Measurements from ENCODE around the gene GPR17.

The GPR17 gene

GRCh38 chr2:127633556-127634065 is 12.3 kb upstream of the GPR17 start:
- Histone ChIP-seq H3K27me3 (ENCODE audit: low read depth, low read length) (no peaks in the 10 kb centered on the region), H3K9me3 (ENCODE audit: control insufficient read depth in 1 of 2, low read length in 2 of 2) (no peaks in the 10 kb centered on the region), H3K36me3 (ENCODE audit: control insufficient read depth in 1 of 2, insufficient read depth in 2 of 2, low read length in 2 of 2) (peaks cover 0 to 2% of the 10 kb centered on the region in 2 donors), H3K27ac (ENCODE audit: low read length) (no peak overlapping the region), H3K4me3 (ENCODE audit: low read depth in 1 of 2, low read length in 2 of 2) (no peak overlapping the region), H3K4me1 (ENCODE audit: control insufficient read depth in 1 of 2, insufficient read depth in 2 of 2, low read length in 2 of 2) (peaks cover 5 to 55% of the 10 kb centered on the region in 2 donors)

- H3K4me3 ChIP-seq (ENCODE audit: low read depth in 1 of 2, low read length in 2 of 2): no peak overlapping the region
- no peaks in the 10 kb centered on the region for H3K9me3 ChIP-seq (ENCODE audit: control insufficient read depth in 1 of 2, low read length in 2 of 2)
- peaks cover 0 to 7% of the 10 kb centered on the region in 2 donors for H3K36me3 ChIP-seq (ENCODE audit: control insufficient read depth in 1 of 2, insufficient read depth in 2 of 2, low read length in 2 of 2)
- H3K27me3 ChIP-seq (ENCODE audit: low read depth, low read length): no peaks in the 10 kb centered on the region
- H3K4me1 ChIP-seq (ENCODE audit: control insufficient read depth in 1 of 2, insufficient read depth in 2 of 2, low read length in 2 of 2): peaks cover 5 to 59% of the 10 kb centered on the region in 2 donors
- no peak overlapping the region for H3K27ac ChIP-seq (ENCODE audit: low read length)
Observed at GRCh38 chr2:127634066-127634617, 11.8 kb upstream of the GPR17 start.

- no peaks in the 10 kb centered on the region for H3K9me3 ChIP-seq (ENCODE audit: control insufficient read depth in 1 of 2, low read length in 2 of 2)
- H3K4me3 ChIP-seq (ENCODE audit: low read depth in 1 of 2, low read length in 2 of 2): no peak overlapping the region
- H3K36me3 ChIP-seq (ENCODE audit: control insufficient read depth in 1 of 2, insufficient read depth in 2 of 2, low read length in 2 of 2): peaks cover 3 to 14% of the 10 kb centered on the region in 2 donors
- no peak overlapping the region for H3K27ac ChIP-seq (ENCODE audit: low read length)
- no peaks in the 10 kb centered on the region for H3K27me3 ChIP-seq (ENCODE audit: low read depth, low read length)
- H3K4me1 ChIP-seq (ENCODE audit: control insufficient read depth in 1 of 2, insufficient read depth in 2 of 2, low read length in 2 of 2): peaks cover 5 to 59% of the 10 kb centered on the region in 2 donors
Observed at GRCh38 chr2:127634626-127635379, 11.2 kb upstream of the GPR17 start.

GRCh38 chr2:127635380-127636237 is 10.3 kb upstream of the GPR17 start:
- no peaks in the 10 kb centered on the region for H3K27me3 ChIP-seq (ENCODE audit: low read depth, low read length)
- peaks cover 5 to 64% of the 10 kb centered on the region in 2 donors for H3K4me1 ChIP-seq (ENCODE audit: control insufficient read depth in 1 of 2, insufficient read depth in 2 of 2, low read length in 2 of 2)
- no peak overlapping the region for H3K27ac ChIP-seq (ENCODE audit: low read length)
- no peak overlapping the region for H3K4me3 ChIP-seq (ENCODE audit: low read depth in 1 of 2, low read length in 2 of 2)
- H3K36me3 ChIP-seq (ENCODE audit: control insufficient read depth in 1 of 2, insufficient read depth in 2 of 2, low read length in 2 of 2): peaks cover 4 to 20% of the 10 kb centered on the region in 2 donors
- H3K9me3 ChIP-seq (ENCODE audit: control insufficient read depth in 1 of 2, low read length in 2 of 2): no peaks in the 10 kb centered on the region

- Histone ChIP-seq H3K27ac (ENCODE audit: low read length) (no peak overlapping the region), H3K27me3 (ENCODE audit: low read depth, low read length) (no peaks in the 10 kb centered on the region), H3K36me3 (ENCODE audit: control insufficient read depth in 1 of 2, insufficient read depth in 2 of 2, low read length in 2 of 2) (peaks cover 4 to 24% of the 10 kb centered on the region in 2 donors), H3K4me1 (ENCODE audit: control insufficient read depth in 1 of 2, insufficient read depth in 2 of 2, low read length in 2 of 2) (peaks cover 5 to 66% of the 10 kb centered on the region in 2 donors), H3K9me3 (ENCODE audit: control insufficient read depth in 1 of 2, low read length in 2 of 2) (no peaks in the 10 kb centered on the region), H3K4me3 (ENCODE audit: low read depth in 1 of 2, low read length in 2 of 2) (no peak overlapping the region)
Observed at GRCh38 chr2:127636248-127637235, 9.4 kb upstream of the GPR17 start.

GRCh38 chr2:127637236-127637630 is 8.7 kb upstream of the GPR17 start:
- no peak overlapping the region for H3K27ac ChIP-seq (ENCODE audit: low read length)
- H3K36me3 ChIP-seq (ENCODE audit: control insufficient read depth in 1 of 2, insufficient read depth in 2 of 2, low read length in 2 of 2): peaks cover 4 to 24% of the 10 kb centered on the region in 2 donors
- H3K9me3 ChIP-seq (ENCODE audit: control insufficient read depth in 1 of 2, low read length in 2 of 2): no peaks in the 10 kb centered on the region
- no peaks in the 10 kb centered on the region for H3K27me3 ChIP-seq (ENCODE audit: low read depth, low read length)
- H3K4me3 ChIP-seq (ENCODE audit: low read depth in 1 of 2, low read length in 2 of 2): no peak overlapping the region
- peaks cover 5 to 60% of the 10 kb centered on the region in 2 donors for H3K4me1 ChIP-seq (ENCODE audit: control insufficient read depth in 1 of 2, insufficient read depth in 2 of 2, low read length in 2 of 2)

- H3K4me1 ChIP-seq (ENCODE audit: control insufficient read depth in 1 of 2, insufficient read depth in 2 of 2, low read length in 2 of 2): peaks cover 5 to 62% of the 10 kb centered on the region in 2 donors
Observed at GRCh38 chr2:127637725-127638252, 8.2 kb upstream of the GPR17 start.

GRCh38 chr2:127638361-127639110 is 7.4 kb upstream of the GPR17 start:
- H3K27ac ChIP-seq (ENCODE audit: low read length): peak overlapping the region; percentile 56
- H3K27me3 ChIP-seq (ENCODE audit: low read depth, low read length): no peaks in the 10 kb centered on the region
- H3K4me1 ChIP-seq (ENCODE audit: control insufficient read depth in 1 of 2, insufficient read depth in 2 of 2, low read length in 2 of 2): peaks cover 5 to 61% of the 10 kb centered on the region in 2 donors
- H3K9me3 ChIP-seq (ENCODE audit: control insufficient read depth in 1 of 2, low read length in 2 of 2): no peaks in the 10 kb centered on the region
- H3K36me3 ChIP-seq (ENCODE audit: control insufficient read depth in 1 of 2, insufficient read depth in 2 of 2, low read length in 2 of 2): peaks cover 4 to 27% of the 10 kb centered on the region in 2 donors
- no peak overlapping the region for H3K4me3 ChIP-seq (ENCODE audit: low read depth in 1 of 2, low read length in 2 of 2)

More at GRCh38 chr2:127637725-127638252, 8.2 kb upstream of the GPR17 start:
- peak overlapping the region; percentile 56 for H3K27ac ChIP-seq (ENCODE audit: low read length)
- no peak overlapping the region for H3K4me3 ChIP-seq (ENCODE audit: low read depth in 1 of 2, low read length in 2 of 2)
- no peaks in the 10 kb centered on the region for H3K9me3 ChIP-seq (ENCODE audit: control insufficient read depth in 1 of 2, low read length in 2 of 2)
- H3K27me3 ChIP-seq (ENCODE audit: low read depth, low read length): no peaks in the 10 kb centered on the region
- peaks cover 4 to 27% of the 10 kb centered on the region in 2 donors for H3K36me3 ChIP-seq (ENCODE audit: control insufficient read depth in 1 of 2, insufficient read depth in 2 of 2, low read length in 2 of 2)

GRCh38 chr2:127639111-127639474 is 6.9 kb upstream of the GPR17 start:
- Histone ChIP-seq H3K4me3 (ENCODE audit: low read depth in 1 of 2, low read length in 2 of 2) (no peak overlapping the region), H3K9me3 (ENCODE audit: control insufficient read depth in 1 of 2, low read length in 2 of 2) (no peaks in the 10 kb centered on the region), H3K27me3 (ENCODE audit: low read depth, low read length) (no peaks in the 10 kb centered on the region), H3K4me1 (ENCODE audit: control insufficient read depth in 1 of 2, insufficient read depth in 2 of 2, low read length in 2 of 2) (peaks cover 5 to 61% of the 10 kb centered on the region in 2 donors), H3K36me3 (ENCODE audit: control insufficient read depth in 1 of 2, insufficient read depth in 2 of 2, low read length in 2 of 2) (peaks cover 4 to 27% of the 10 kb centered on the region in 2 donors), H3K27ac (ENCODE audit: low read length) (no peak overlapping the region)
